Upper lobe of right lung (tissue), 1 donor: ENCODE data around the gene CAB39L. TPM values are rescaled to one million over a fixed set of nuclear protein-coding genes. Genes with fewer than 3 reads are reported as not detected.

Source experiments
- ATAC-seq: fragments of 200-7000 bp; cut with Tn5 transposase; one replicate; pipeline ENCODE4 v1.9.1; 2020; ENCODE audit warnings: mild to moderate bottlenecking, moderate library complexity
- DNase-seq: peaks from one replicate; pipeline ENCODE4 v3.0.0-alpha.2; 2020
- H3K27ac ChIP-seq: fragments of 200-600 bp; one replicate; pipeline ENCODE4 v1.8.0; 2022
- H3K27me3 ChIP-seq: fragments of 200-600 bp; one replicate; pipeline ENCODE4 v1.8.0; 2022; ENCODE audit warnings: mild to moderate bottlenecking
- H3K36me3 ChIP-seq: fragments of 200-600 bp; one replicate; pipeline ENCODE4 v1.8.0; 2022
- H3K4me1 ChIP-seq: fragments of 200-600 bp; one replicate; pipeline ENCODE4 v1.8.0; 2022
- H3K4me3 ChIP-seq: fragments of 200-600 bp; one replicate; pipeline ENCODE4 v1.8.0; 2022; ENCODE audit warnings: mild to moderate bottlenecking
- H3K9me3 ChIP-seq: fragments of 200-600 bp; one replicate; pipeline ENCODE4 v1.8.0; 2022
- intact Hi-C: fragments of 100-400 bp; cut with DNase I; formaldehyde crosslinking; loops from one replicate; pipeline ENCODE4 v1.11.0; 2022
- total RNA-seq: library from RNA; stranded (reverse); fragmentation: NEBNext Ultra II Directional; extraction: Animal tissue kit (Norgen Biotek cat#: 25700); gene quantifications from one replicate; pipeline ENCODE4 v1.2.1, GENCODE V29; 2021
- TF ChIP-seq, protein P1 (sequence below): fragments of 200-600 bp; IDR thresholded peaks from one replicate; pipeline ENCODE4 v1.8.0; 2022; ENCODE audit warnings: antibody characterized with exemption
- donor health status: DM: no; HTN: yes; CAD: no; lungs with severe emphysema.

Gene CAB39L
- total RNA-seq, 1 donor from 2014 or later: 18.0 TPM

DNA sequence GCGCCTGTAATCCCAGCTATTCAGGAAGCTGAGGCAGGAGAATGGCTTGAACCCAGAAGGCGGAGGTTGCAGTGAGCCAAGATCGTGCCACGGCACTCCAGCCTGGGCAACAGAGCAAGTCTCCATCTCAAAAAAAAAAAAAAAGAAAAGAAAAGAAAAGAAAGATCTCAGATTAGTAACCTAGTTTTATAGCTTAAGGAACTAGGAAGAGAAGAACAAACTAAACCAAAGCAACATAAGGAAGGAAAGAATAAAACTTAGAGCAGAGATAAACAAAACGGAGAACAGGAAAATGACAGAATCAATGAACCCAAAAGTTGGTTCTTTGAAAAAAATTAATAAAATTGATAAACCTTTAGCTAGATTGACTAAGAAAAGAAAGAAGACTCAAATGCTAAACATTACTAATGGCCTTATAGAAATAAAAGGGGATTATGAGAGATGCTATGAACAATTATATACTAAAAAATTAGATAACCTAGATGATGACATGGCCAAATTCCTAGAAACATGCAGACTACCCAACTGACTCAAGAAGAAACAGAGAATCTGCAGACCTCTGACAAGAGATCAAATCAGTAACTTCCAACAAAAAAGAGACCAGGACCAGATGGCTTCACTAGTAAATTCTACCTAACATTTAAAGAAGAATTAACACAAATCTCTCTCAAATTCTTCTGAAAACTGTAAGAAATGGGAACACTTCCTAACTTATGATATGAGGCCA is 127.9 kb downstream of the CAB39L start:
- intact Hi-C loops: no loop called here
- Histone ChIP-seq H3K36me3 (no peaks in the 10 kb centered on the region), H3K9me3 (no peaks in the 10 kb centered on the region), H3K4me1 (peaks cover 16% of the 10 kb centered on the region), H3K27ac (no peak overlapping the region), H3K27me3 (no peaks in the 10 kb centered on the region), H3K4me3 (no peak overlapping the region)
- no peak for ATAC-seq
- DNase-seq: no peak
- TF ChIP-seq, protein P1, sequence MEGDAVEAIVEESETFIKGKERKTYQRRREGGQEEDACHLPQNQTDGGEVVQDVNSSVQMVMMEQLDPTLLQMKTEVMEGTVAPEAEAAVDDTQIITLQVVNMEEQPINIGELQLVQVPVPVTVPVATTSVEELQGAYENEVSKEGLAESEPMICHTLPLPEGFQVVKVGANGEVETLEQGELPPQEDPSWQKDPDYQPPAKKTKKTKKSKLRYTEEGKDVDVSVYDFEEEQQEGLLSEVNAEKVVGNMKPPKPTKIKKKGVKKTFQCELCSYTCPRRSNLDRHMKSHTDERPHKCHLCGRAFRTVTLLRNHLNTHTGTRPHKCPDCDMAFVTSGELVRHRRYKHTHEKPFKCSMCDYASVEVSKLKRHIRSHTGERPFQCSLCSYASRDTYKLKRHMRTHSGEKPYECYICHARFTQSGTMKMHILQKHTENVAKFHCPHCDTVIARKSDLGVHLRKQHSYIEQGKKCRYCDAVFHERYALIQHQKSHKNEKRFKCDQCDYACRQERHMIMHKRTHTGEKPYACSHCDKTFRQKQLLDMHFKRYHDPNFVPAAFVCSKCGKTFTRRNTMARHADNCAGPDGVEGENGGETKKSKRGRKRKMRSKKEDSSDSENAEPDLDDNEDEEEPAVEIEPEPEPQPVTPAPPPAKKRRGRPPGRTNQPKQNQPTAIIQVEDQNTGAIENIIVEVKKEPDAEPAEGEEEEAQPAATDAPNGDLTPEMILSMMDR: no peak

DNA sequence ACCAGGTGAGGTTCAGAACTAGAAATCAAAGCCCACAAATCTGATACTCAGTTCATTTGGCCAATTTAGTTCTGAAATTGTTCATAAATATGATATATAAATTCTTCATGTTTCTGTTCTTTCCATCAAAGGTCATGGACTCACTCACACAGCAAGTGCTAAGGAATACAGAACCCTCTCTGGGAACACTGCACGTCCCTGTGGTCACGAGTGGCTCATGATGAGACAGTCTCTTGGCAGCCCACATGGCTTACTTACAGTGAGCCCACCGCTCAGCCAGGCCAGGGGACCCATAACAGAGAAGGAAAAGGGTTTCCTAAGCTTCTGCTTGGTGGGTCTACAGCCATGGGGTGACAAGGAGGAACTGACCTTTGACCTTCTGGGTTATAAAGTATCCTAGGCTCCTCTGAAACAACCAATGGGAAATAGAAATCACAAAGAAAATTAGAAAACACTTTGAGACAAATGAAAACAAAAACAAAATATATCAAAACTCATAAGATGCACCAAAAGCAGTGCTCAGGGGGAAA is 128.8 kb downstream of the CAB39L start:
- DNase-seq (no peak), ATAC-seq (no peak)
- Histone ChIP-seq H3K4me1 (peaks cover 16% of the 10 kb centered on the region), H3K36me3 (no peaks in the 10 kb centered on the region), H3K4me3 (no peak overlapping the region), H3K9me3 (no peaks in the 10 kb centered on the region), H3K27me3 (no peaks in the 10 kb centered on the region), H3K27ac (no peak overlapping the region)
- intact Hi-C loops: no loop called here
- TF ChIP-seq, protein P1: no peak

DNA sequence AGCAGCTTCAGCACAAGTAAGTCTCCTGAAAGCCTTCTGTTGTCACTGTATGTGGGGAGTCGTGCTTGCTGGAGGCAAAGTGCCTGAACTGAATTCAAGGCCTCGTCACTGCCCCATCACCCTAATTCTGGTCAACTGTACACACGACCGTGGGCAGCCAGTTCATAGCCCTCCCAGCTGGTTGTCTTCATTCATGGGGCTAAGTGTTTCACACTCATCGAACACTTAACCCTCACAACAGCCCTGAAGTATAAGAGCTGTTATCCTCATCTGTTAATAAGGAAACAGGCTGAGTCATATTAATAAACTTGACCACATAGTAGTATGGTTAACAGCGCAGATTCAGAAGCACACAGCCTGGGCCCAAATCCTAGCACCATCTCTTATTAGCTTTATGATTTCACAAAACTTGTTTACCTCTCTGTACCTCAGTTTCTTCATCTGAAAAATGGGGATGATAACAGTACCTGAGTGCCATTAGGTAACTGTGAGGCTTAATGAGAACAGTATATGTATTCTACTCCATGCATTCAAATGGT is 129.5 kb downstream of the CAB39L start:
- peak overlapping the region; percentile 80 for H3K27ac ChIP-seq
- peaks cover 17% of the 10 kb centered on the region for H3K4me1 ChIP-seq
- H3K9me3 ChIP-seq: no peaks in the 10 kb centered on the region
- H3K36me3 ChIP-seq: no peaks in the 10 kb centered on the region
- peak overlapping the region; percentile 2 for H3K4me3 ChIP-seq
- intact Hi-C loops: no loop called here
- H3K27me3 ChIP-seq: no peaks in the 10 kb centered on the region
- TF ChIP-seq, protein P1: no peak
- DNase-seq (no peak), ATAC-seq (peak; percentile 12)

DNA sequence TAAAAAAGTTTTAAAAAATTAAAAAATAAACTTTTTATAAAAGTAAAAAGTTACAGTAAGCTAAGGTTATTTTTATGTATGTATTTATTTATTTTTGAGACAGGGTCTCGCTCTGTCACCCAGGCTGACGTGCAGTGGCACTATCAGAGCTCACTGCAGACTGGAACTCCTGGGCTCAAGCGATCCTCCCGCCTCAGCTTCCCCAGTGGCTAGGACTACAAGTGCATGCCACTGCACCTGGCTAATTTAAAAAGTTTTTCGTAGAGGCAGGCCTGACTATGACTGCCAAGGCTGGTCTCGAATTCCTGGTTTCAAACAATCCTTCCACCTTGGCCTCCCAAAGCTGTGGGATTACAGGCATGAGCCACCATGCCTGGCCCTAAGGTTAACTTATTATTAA is 132.0 kb downstream of the CAB39L start:
- DNase-seq (no peak), ATAC-seq (no peak)
- TF ChIP-seq, protein P1: no peak
- H3K4me3 ChIP-seq: no peak overlapping the region
- intact Hi-C loops: no loop called here
- peaks cover 38% of the 10 kb centered on the region for H3K4me1 ChIP-seq
- H3K9me3 ChIP-seq: no peaks in the 10 kb centered on the region
- no peak overlapping the region for H3K27ac ChIP-seq
- no peaks in the 10 kb centered on the region for H3K36me3 ChIP-seq
- H3K27me3 ChIP-seq: no peaks in the 10 kb centered on the region

DNA sequence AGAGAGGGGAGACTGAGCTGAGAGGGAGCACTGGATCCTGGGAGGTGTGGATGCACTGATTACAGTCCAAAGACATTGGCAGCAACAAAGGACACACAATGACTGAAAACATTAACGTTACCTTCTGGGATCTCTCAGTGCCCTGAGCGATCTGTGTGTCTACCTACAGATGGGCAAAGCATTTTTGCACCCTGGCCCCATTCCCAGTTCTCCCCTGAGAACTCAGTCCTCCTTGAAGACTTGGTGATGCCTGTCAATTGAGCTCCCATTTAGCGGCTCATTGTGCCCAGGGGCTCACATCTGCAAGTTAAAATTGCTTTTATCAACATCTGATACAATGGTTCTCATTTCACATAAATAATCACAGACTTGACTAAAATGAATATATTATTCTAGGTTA is 133.6 kb downstream of the CAB39L start:
- TF ChIP-seq, protein P1: no peak
- Histone ChIP-seq H3K4me3 (no peak overlapping the region), H3K27me3 (no peaks in the 10 kb centered on the region), H3K27ac (peak overlapping the region; percentile 82), H3K9me3 (no peaks in the 10 kb centered on the region), H3K4me1 (peaks cover 38% of the 10 kb centered on the region), H3K36me3 (no peaks in the 10 kb centered on the region)
- intact Hi-C loops: no loop called here
- no peak for ATAC-seq
- no peak for DNase-seq
